Activated CD8-positive, alpha-beta memory T cell treated with anti-CD3 and anti-CD28 coated beads for 24 hours (primary cell): ENCODE measurements around the gene IRGM.
"Not testable (repeated sequence)": the region's sequence is repeated elsewhere in the genome, so short reads cannot be mapped to it uniquely, and the experiment has no call there.

Source experiments
- DNase-seq: peaks from one replicate; pipeline ENCODE4 v3.0.0-alpha.2; 2020

The IRGM gene, protein sequence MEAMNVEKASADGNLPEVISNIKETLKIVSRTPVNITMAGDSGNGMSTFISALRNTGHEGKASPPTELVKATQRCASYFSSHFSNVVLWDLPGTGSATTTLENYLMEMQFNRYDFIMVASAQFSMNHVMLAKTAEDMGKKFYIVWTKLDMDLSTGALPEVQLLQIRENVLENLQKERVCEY

GRCh38 chr5:150846308-150846653 lies at the start of gene IRGM:
TSS of gene IRGM (plus strand) at chr5:150846521. CDS start at chr5:150848124, 1,603 bp downstream.
- not testable (repeated sequence) for DNase-seq

DNA sequence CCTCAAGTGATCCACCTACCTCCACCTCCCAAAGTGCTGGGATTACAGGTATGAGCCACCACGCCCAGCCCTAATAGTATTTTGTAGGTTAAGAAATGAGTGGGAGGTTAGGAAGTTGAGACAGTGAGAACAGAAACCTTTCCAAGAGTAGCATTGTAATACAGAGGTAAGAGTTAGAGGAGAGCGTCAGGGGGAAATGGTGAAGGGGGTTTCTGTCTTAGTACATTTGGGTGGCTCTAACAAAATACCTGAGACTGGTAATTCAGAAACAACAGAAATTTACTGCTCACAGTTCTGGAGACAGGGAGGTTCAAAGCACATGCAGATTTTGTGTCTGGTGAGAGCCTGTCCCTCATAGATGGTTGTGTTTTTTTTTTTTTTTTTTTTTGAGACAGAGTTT lies 48.9 kb upstream of the IRGM start:
- no peak for DNase-seq

DNA sequence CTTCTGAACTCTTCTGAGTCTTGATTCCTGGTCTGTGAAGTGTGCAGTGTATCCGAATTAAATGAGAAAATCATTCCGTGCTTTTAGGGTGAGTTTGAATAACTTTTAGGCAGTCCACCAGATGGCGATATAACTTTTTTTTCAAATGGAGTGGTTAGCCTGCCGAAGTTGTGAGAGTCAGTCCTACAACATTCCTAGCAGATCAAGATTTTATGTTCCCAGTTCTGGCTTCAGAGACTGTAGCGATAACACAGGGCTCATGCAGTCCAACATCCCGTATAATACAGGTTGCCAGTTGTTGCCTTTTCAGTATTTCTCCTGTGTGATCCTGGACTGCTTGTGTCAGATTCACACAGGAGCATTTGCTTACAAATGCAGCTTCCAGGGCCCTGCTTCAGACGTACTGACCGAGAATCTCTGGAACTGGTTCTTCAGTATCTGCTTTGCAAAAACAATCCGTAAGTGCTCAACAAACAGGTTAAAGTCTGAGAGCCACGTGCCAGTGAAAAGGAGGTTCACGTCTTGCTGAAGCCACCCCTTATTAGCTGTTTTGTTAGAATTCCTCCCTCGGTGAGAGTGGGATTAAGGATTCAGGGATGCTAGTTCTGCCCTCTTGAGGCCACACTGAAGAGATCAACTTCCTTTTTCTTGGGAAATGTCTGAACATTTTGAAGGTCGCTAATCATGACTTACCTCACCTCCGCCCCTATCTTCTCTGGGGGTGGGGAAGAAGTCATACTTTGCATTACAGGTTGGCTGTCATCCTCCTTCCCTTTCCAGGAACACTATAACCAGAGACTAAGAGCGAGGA lies 45.0 kb upstream of the IRGM start:
- DNase-seq, result no peak

- no peak for DNase-seq
Measured at GRCh38 chr5:150804388-150804787, 41.9 kb upstream of the IRGM start.

- no peak for DNase-seq
Measured at GRCh38 chr5:150809363-150809762, 37.0 kb upstream of the IRGM start.

DNA sequence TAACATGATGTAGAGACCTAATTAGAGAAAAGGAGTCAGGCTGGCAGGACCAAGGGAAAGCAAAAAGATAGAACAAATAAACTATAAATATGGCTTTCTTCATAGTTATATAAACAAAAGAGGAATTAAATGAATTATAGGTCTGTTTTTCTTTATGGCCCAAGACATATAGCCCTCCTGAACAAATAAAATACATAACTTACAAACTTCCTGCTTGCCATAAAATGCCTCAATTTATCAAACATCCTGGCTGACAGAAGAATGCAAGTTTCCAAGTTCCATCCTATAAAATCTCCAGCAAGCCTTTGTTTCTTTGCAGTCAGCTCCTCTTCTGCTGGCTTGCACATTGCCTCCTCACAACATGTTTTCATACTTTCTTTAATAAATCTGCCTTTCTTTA lies 31.3 kb upstream of the IRGM start:
- DNase-seq, result no peak

DNA sequence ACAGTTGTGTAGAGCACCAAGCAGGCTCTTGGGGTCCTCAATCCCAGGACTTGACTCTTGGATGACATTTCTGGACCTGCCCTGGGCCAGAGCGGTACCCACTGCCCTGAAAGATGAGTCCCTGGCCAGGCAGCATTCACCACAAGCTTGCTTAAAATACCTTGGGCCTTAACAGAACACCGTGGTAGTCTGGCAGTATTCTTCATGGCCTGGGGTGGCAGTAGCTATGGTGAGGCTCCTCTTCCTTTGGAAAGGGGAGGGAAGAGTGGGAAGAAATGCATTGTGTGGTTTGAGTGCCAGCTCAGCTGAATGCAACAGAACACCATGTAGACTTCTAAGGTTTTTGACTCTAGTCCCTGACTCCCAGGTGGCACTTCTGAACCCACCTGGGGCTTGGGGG lies 29.4 kb upstream of the IRGM start:
- DNase-seq, result no peak

- no peak for DNase-seq
Measured at GRCh38 chr5:150829744-150830143, 16.6 kb upstream of the IRGM start.

GRCh38 chr5:150831821-150832220 lies 14.5 kb upstream of the IRGM start:
- DNase-seq, result not testable (repeated sequence)

DNA sequence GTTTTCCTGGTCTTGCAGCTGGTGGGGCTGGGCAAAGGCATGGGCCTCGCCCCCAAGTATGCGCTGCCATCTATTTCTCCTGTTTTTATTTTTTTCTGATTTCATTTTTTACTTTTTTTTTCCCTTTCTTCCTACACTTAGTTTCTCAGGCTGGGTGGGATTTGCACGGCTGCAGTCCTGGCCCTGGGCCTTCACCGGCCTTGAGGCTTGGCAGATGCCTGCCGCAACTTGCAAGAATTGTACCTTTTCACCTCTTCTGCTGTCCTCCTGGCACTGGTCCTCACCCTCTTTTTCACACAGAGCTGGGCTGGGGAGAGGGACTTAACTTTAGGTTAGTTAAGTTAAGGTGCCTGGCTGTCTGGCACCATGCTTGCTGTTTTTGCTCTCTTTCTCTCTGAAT lies 10.3 kb upstream of the IRGM start:
- DNase-seq, result no peak

DNA sequence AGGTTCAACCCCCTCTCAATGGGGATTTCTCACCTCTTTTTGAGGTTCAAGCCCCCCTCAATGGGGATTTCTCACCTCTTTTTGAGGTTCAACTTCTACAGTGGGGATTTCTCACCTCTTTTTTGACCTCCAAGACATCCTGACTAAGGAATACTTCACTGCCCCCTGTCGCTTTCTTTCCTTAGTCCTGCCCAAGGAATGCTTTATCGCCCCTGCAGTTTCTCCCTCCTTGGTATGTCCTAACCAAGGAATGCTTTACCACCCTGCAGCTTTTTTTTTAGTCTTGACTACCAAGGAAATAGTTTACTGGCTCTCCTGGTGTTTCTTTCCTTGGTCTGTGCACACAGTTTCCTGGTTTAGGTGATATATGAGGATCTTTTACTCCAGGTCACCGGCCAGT lies 9.6 kb upstream of the IRGM start:
- no peak for DNase-seq

- not testable (repeated sequence) for DNase-seq
Measured at GRCh38 chr5:150845185-150845859, 999 bp upstream of the IRGM start.

DNA sequence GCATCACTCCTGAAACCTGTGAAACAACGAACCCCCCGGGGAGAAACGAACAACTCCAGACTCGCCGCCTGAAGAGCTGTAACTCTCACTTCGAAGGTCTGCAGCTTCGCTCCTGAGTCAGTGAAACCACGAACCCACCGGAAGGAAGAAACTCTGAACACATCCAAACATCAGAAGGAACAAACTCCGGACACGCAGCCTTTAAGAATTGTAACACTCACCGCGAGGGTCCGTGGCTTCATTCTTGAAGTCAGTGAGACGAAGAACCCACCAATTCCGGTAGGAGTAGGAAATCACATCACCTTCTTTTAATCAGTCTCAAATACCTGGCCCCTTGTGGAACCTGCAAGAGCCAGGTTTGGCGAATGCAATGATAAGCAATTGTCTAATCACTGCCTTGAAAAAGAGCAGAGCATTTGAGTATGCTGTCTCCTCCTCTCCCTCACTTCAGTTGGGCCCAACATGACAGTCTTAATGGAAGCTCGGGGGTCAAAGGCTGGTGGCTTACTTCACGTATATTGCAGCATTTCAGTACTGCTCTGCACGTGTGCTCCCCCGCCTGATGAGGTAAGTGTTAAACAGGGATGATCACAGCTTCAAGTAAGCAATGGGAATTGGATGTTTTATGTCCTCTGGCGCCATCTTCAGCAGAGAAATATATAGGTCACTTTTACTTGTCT lies 473 bp downstream of the IRGM start:
- peak; percentile 80 for DNase-seq

DNA sequence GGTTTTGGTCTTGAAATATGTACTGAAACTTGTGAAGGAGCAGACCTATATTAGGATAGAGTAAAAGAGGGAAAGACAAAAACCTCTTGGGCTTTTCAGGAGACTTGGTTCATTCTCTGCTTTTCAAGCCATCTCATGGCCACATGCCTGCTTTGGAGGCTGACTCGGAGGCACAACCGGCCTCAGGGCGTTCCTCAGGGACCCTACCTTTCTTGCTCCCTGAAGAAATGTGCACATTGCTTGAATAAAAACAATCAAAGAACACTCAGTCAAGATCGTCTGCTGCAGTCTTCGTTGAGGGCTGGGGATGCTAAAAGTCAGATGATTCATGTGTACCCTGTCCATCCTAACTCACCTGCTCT lies 994 bp downstream of the IRGM start:
- DNase-seq, result peak; percentile 57

GRCh38 chr5:150848271-150848670 lies 1.9 kb downstream of the IRGM start:
- DNase-seq, result no peak

DNA sequence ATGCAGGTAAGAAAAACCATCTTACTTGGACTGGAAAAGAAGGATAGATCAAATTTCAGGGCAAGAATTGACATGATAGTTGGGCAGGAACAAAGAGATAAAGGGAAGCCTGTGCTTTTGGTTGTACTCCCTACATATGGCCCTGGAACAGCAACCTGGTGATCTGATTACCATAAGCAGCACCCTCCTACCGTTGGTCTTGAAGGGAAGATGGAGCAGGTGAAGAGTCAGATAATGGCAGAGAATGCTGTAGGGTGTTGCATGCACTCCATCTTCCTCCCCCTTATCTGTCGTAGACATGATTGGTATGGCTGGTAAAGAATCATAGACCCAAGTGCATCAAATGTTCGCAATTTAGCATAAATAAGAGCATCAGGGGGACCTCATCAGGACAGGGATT lies 4.7 kb downstream of the IRGM start:
- DNase-seq, result no peak

DNA sequence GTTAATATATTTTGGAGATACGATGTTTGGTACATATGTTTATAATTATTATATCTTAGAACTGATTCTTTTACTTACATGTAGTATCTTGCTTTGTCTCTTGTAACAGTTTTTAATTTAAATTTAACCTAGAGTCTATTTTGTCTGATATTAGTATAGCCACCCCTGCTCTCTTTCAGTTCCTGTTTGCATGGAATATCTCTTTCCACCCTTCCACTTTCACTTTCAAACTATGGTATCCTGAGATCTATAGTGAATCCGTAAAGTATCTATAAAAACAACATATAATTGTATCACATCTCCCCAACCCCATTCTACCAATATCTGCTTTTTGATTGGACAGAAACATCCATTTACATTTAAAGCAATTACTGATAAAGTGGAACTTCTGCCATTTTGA lies 7.2 kb downstream of the IRGM start:
- no peak for DNase-seq

DNA sequence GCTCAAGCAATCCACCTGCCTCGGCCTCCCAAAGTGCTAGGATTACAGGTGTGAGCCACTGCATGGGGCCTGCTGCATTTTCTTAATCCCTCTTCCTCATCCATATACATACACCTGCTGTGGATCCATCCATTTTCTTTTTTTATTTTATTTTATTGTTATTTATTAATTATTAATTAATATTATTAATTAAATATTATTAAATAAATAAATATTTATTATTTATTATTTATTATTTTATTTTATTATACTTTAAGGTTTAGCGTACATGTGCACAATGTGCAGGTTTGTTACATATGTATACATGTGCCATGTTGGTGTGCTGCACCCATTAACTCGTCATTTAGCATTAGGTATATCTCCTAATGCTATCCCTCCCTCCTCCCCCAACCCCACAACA lies 10.4 kb downstream of the IRGM start:
- DNase-seq, result not testable (repeated sequence)

DNA sequence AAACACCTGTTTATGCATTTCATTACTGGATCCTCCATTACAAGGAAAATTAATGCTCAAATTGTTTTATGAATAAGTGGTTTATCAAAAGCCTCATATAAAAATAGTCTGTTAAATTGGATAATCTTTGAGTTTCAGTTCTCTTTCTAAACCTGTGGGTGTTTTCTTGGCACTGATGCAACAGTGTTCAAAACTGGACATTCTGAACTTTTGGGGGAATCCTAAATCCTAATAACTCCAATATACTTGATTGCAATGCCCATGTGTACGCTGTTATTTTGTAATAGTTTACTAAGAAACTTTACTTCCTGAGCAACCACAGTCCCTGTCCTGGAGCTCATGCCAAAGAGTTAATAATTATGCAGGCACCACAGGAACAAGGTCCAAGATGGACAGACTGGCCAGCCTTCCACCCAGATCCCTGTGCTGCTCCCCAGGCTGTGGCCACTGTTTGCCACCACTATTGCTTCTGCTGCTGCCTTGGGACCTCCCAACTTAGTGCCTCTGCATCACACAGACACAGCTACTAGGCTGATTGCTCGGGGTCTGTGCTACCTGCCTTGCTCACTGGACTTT lies 14.0 kb downstream of the IRGM start:
- no peak for DNase-seq

DNA sequence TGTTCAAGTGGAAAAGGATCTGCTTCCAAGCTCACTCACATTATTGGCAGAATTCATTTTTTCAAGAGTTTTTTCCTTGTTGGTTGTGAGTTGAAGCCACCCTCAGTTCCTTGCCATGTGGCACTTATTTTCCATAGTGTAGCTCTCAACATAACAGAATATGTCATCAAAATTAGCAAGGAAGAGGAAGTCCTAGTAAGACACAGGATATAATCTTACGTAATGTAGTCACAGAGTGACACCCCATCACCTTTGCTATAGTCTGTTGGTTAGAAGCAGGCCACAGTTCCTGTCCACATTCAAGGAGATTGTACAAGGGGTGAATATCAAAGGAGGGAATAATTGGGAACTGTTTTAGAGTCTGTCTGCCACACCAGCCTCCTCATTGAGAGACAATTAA lies 15.7 kb downstream of the IRGM start:
- DNase-seq, result no peak

DNA sequence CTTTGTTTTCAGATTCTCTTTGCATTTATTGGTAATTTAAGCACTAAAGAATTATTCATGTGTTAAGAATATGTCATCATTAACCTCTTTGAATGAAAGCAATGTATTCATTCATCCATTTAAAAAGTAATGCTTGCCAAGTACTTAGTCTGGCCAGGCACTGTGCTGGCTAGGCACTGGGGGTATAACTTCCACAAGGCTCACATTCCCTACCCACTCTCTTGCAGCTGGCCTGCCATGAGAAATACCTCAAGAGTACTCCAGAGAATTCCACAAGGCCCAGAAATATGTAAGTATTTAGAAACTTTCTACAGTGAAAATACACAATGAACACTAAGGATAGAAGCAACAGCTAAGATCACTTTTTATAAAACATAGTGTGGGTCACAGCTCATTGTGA lies 33.0 kb downstream of the IRGM start:
- no peak for DNase-seq

DNA sequence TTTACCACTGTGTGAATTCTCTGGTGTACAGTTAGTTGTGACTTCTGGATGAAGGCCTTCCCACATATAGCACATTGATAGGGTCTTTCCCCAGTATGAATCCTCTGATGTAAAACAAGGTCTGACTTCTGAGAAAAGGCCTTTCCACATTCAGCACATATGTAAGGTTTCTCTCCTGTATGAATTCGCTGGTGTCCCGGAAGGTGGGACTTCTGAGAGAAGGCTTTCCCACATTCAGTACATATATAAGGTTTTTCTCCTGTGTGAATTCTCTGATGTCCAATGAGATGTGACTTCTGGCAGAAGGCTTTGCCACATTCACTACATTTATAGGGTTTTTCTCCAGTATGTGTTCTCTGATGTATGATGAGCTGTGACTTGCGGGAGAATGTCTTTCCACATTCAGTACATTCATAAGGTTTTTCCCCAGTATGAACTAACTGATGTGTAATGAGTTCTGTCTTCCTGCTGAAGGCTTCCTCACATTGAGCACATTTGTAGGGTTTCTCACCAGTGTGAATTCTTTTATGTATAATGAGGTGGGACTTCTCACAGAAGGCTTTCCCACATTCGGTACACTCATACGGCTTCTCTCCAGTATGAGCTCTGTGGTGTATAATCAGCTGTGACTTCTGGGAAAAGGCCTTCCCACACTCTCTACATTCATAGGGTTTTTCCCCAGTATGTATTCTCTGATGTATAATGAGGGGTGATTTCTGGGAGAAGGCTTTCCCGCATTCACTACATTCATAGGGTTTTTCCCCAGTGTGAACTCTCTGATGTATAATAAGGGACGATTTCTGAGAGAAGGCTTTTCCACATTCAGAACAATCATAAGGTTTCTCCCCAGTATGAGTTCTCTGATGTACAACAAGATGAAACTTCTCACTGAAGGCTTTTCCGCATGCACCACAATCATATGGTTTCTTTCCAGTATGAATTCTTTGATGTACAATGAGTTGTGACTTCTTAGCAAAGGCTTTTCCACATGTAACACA lies 49.4 kb downstream of the IRGM start:
- DNase-seq, result no peak
